CD4-positive, alpha-beta T cell treated with Interferon alpha-2 for 1 hour (primary cell): ENCODE measurements around the gene ZNF546.
A peak's percentile ranks its signal among the peaks of the same experiment; 100 is the strongest.
"Not testable (repeated sequence)": the region's sequence is repeated elsewhere in the genome, so short reads cannot be mapped to it uniquely, and the experiment has no call there.

Experiments
- DNase-seq, 2 donors: peaks; one replicate each; pipeline ENCODE4 v3.0.0-alpha.2; 2020 to 2022

The ZNF546 gene

GRCh38 chr19:39996811-39997637 lies at the start of gene ZNF546:
ZNF546 (plus strand) TSS chr19:39997060; CDS start chr19:39998327, 1,267 bp downstream.
- peak; percentile 92 to 94 for DNase-seq

DNA sequence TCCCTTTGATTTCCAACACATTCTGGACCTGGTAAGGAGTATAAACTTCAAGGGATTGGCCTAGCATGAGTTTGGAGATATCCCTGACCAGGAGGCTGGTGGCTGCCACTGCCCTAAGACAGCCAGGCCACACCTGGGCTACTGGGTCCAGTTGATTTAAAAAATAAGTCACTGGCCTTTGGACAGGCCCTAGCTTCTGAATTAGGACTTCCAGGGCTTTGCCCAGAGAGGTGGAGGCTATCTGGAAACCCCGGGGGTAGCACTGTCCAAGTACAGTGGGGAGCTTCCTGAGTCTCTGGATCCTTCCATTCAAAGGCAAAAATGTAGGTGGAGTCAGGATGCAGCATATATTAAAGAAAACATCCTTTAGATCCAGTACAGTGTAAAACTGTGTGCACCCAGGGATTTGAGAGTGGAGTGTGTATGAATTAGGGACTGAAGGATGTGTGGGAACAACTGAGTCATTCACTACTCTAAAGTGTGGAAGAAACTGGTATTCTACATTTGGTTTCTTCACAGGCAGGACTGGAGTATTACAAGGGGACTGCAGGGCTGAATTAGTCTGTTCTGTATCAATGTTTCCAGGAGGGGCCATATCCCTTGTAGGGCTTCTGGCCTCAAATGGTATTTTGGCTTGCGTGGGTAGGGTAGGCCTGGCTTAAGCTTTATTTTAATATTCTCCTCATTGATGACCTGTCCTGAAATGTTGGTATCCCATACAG lies 47.7 kb upstream of the ZNF546 start:
- no peak for DNase-seq

DNA sequence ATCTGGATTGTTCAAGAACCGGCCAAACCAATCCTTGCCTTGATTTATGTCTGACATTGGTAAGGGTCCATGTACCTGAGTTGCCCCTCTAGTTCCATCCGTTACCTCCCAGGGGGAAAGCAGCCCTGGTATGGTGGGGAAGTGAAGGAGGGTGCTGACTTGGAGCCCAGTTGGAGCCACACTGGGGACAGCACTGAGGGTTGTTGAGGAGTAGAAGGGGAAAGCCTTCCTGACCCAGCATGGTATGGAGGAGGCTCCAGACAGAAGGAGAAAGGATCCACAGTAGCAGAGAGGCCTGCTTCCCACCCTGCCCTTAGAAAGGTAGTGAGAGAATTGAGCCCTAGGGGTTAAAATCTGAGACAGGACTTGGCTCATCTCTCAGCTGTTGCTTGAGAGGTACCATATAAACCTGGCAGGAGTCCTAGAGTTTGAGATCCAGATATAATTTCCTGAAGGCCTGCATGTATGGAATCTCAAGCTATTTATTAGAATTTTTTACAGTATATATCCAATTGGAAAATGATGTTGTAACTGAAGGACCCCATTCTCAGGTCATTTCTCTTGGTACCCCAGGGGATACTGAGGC lies 45.7 kb upstream of the ZNF546 start:
- no peak for DNase-seq

DNA sequence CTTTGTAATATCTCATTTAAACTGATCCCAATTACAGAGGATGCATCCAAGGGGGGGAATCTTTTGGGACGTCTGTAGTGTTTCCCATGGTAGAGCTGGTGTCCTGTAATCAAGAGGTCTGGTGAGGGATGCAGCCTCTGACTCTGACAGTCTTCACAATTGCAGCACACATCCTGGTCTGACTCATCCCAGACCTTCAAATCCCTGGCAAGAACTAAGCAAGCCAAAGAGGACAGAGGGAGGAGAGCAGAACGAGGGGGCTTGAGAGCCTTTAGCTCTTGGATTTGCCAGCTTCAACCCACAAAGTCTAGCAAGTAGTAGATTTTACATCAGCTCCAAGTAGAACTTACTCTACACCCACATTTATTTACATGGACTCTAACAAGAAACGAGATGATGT lies 45.2 kb upstream of the ZNF546 start:
- DNase-seq = no peak

GRCh38 chr19:39953915-39954314 lies 42.9 kb upstream of the ZNF546 start:
- no peak for DNase-seq

GRCh38 chr19:39957886-39958285 lies 39.0 kb upstream of the ZNF546 start:
- DNase-seq = not testable (repeated sequence)

DNA sequence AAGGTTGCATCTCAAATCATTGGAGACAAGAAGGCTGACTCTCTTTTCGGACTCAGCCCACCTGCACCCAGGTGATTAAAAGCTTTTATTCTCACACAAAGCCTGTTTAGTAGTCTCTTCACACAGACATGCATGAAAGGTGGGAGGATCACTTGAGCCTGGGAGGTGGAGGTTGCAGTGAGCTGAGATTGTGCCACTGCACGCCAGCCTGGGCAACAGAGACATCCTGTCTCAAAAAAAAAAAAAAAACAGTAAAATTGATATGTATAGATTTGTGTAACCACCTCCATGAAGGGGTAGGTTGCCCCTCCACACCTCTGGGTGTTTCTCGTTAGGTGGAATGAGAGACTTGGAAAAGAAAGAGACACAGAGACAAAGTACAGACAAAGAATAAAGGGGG lies 37.9 kb upstream of the ZNF546 start:
- not testable (repeated sequence) for DNase-seq

- not testable (repeated sequence) for DNase-seq
These were observed 37.5 kb upstream of the ZNF546 start for GRCh38 chr19:39959407-39959806.

DNA sequence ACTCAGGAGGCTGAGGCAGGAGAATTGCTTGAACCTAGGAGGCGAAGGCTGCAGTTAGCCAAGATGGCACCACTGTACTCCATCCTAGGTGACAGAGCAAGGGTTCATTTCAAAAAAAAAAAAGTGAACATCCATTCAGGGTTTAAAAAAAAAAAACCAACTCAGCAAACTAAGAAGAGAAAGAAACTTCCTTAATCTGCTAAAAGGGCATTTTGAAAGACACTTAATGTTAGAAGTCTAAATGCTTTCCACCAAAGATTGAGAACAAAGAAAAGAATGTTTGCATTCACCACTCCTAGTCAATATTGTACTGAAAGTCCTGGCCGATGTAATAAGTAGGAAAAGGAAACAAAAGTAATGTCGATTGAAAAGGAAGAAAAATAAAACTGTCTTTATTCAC lies 33.0 kb upstream of the ZNF546 start:
- DNase-seq = no peak

- no peak for DNase-seq
These were observed 30.2 kb upstream of the ZNF546 start for GRCh38 chr19:39966617-39967016.

DNA sequence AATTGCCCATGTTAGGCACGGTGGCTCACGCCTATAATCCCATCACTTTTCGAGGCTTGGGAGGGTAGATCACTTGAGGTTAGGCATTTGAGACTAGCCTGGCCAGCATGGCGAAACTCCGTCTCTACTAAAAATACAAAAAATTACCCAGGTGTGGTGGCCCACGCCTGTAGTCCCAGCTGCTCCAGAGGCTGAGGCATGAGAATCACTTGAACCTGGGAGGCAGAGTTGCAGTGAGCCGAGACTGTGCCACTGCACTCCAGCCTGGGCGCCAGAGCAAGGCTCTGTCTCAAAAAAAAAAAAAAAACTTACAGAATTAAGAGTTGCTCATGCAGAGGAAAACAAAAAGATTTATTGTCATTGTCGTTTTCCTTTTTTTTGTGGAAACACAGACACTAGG lies 29.3 kb upstream of the ZNF546 start:
- DNase-seq = no peak

GRCh38 chr19:39968789-39969188 lies 28.1 kb upstream of the ZNF546 start:
- no peak for DNase-seq

DNA sequence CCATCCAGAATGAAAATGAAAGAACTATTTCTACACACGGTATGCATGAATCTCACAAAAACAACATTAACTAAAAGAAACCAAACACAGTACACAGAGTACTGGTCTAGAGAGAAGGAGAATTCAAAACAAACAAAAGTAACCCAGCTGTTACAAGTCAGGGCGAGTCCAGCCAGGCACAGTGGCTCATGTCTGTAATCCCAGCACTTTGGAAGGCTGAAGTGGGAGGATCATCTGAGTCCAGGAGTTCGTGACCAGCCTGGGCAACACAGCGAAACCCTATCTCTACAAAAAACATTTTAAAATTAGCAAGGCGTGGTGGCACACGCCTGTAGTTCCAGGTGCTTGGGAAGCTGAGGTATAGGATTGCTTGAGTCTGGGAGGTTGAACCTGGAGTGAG lies 27.6 kb upstream of the ZNF546 start:
- no peak for DNase-seq

GRCh38 chr19:39969681-39970424 lies 27.0 kb upstream of the ZNF546 start:
- DNase-seq = peak in 1 of 2 donors; percentile 31

DNA sequence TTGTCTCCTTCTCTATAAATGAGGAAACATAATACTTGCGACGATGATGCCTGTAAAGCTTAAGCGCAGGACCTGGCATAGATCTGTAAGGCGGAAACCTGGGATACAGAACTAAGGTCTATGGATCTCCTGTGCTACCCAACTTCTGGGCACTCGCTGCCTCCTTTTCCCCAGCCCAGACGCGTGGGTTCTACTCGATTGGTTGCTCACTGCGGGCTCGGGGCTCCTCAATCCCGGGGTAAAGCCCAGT lies 26.5 kb upstream of the ZNF546 start:
- DNase-seq = peak in 1 of 2 donors; percentile 3

- DNase-seq = peak; percentile 99
These were observed 26.0 kb upstream of the ZNF546 start, which contains the start of gene PSMC4 for GRCh38 chr19:39970675-39971379. PSMC4 (plus strand) TSS chr19:39971165; CDS start chr19:39971203, 38 bp downstream.

GRCh38 chr19:39971380-39972035 lies 25.4 kb upstream of the ZNF546 start:
- DNase-seq = peak in 1 of 2 donors; percentile 17

DNA sequence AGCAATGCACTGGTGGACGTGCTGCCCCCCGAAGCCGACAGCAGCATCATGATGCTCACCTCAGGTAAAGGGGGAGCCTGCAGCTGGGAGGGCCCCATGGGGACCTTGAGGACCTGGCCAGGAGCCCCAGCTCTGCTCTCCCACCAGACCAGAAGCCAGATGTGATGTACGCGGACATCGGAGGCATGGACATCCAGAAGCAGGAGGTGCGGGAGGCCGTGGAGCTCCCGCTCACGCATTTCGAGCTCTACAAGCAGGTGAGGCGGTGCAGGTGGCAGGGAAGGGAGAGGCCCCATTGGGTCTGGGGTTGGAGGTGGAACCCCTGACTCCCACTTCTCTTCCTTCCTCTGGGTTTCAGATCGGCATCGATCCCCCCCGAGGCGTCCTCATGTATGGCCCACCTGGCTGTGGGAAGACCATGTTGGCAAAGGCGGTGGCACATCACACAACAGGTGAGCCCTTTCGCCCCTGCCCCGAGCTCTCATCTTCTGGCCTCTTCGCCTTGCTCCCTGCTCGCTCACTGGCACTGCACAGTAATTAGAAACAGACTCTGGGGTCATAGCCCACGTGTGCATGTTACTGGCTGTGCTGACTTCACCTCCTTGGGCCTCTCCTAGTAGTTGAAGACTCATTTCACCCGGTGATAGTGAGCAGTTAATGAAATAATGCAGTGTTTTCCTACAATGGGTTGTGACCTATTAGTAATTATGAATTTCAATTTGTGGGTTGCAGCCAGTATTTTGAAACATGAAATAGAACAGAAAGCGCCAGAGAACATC lies 22.3 kb upstream of the ZNF546 start:
- DNase-seq = no peak

- no peak for DNase-seq
These were observed 14.0 kb upstream of the ZNF546 start for GRCh38 chr19:39982883-39983282.

GRCh38 chr19:39983695-39984300 lies 13.1 kb upstream of the ZNF546 start:
- DNase-seq = no peak

- DNase-seq = no peak
These were observed 10.2 kb upstream of the ZNF546 start for GRCh38 chr19:39986643-39987042.
